H9 (cell line): Measurements from ENCODE around the gene SPTBN5. TPM values are rescaled to one million over a fixed set of nuclear protein-coding genes. Genes with fewer than 3 reads are reported as not detected.

Source experiments
- DNase-seq: peaks from one replicate; pipeline ENCODE4 v3.0.0-alpha.2; 2017
- H2AFZ ChIP-seq: one replicate; pipeline ENCODE4 v1.6.1; 2013; ENCODE audit warnings: mild to moderate bottlenecking, low read length, control low read depth, moderate library complexity
- H2AK5ac ChIP-seq: 2 replicates; pipeline ENCODE4 v1.6.1; 2013; ENCODE audit warnings: low read length, control low read depth, mixed read lengths; ENCODE audit not compliant: insufficient read length
- H2BK120ac ChIP-seq: one replicate; pipeline ENCODE4 v1.6.1; 2013; ENCODE audit warnings: low read depth, mild to moderate bottlenecking, low read length, control low read depth, inconsistent platforms; ENCODE audit not compliant: poor library complexity, severe bottlenecking
- H2BK12ac ChIP-seq: 2 replicates; pipeline ENCODE4 v1.6.1; 2013; ENCODE audit warnings: low read length, control low read depth, mixed read lengths, low read depth; ENCODE audit not compliant: insufficient read length
- H2BK15ac ChIP-seq: 2 replicates; pipeline ENCODE4 v1.6.1; 2013; ENCODE audit warnings: low read depth, low read length, control low read depth
- H2BK20ac ChIP-seq: one replicate; pipeline ENCODE4 v1.6.1; 2013; ENCODE audit warnings: low read depth, mild to moderate bottlenecking, low read length, control low read depth, inconsistent platforms; ENCODE audit not compliant: poor library complexity, severe bottlenecking
- H2BK5ac ChIP-seq: 2 replicates; pipeline ENCODE4 v1.6.1; 2013; ENCODE audit warnings: low read length, control low read depth, mixed read lengths; ENCODE audit not compliant: insufficient read length
- H3K14ac ChIP-seq: 2 replicates; pipeline ENCODE4 v1.6.1; 2013; ENCODE audit warnings: low read length, control low read depth; ENCODE audit not compliant: insufficient read depth
- H3K18ac ChIP-seq: 2 replicates; pipeline ENCODE4 v1.6.1; 2013; ENCODE audit warnings: low read depth, mild to moderate bottlenecking, mixed read lengths, low read length, control low read depth; ENCODE audit not compliant: insufficient read length
- H3K23ac ChIP-seq: 2 replicates; pipeline ENCODE4 v1.6.1; 2013; ENCODE audit warnings: low read length, control low read depth, mixed read lengths, low read depth; ENCODE audit not compliant: insufficient read length
- H3K23me2 ChIP-seq: 2 replicates; pipeline ENCODE4 v1.6.1; 2013; ENCODE audit warnings: low read depth, mild to moderate bottlenecking, mixed read lengths, low read length, control low read depth; ENCODE audit not compliant: insufficient read length, poor library complexity, severe bottlenecking
- H3K27ac ChIP-seq: 2 replicates; pipeline ENCODE4 v1.5.1; 2013; ENCODE audit warnings: low read length, control low read depth, mixed read lengths, low read depth; ENCODE audit not compliant: insufficient read length
- H3K27me3 ChIP-seq: 2 replicates; pipeline ENCODE4 v1.6.1; 2013; ENCODE audit warnings: low read length, control low read depth, inconsistent platforms; ENCODE audit not compliant: insufficient read depth
- H3K4ac ChIP-seq: 2 replicates; pipeline ENCODE4 v1.6.1; 2013; ENCODE audit warnings: low read depth, mild to moderate bottlenecking, control low read depth, inconsistent platforms, low read length, moderate library complexity
- H3K4me1 ChIP-seq: 2 replicates; pipeline ENCODE4 v1.6.1; 2013; ENCODE audit warnings: low read length, control low read depth, inconsistent platforms; ENCODE audit not compliant: insufficient read depth
- H3K4me2 ChIP-seq: 2 replicates; pipeline ENCODE4 v1.6.1; 2013; ENCODE audit warnings: low read length, control low read depth, mixed read lengths; ENCODE audit not compliant: insufficient read length, insufficient read depth
- H3K56ac ChIP-seq: 2 replicates; pipeline ENCODE4 v1.6.1; 2013; ENCODE audit warnings: low read depth, mild to moderate bottlenecking, mixed read lengths, low read length, control low read depth; ENCODE audit not compliant: insufficient read length
- H3K79me1 ChIP-seq: 2 replicates; pipeline ENCODE4 v1.6.1; 2013; ENCODE audit warnings: low read depth, mild to moderate bottlenecking, moderate library complexity, low read length, control low read depth, inconsistent platforms; ENCODE audit not compliant: insufficient read depth, poor library complexity, severe bottlenecking
- H3K79me2 ChIP-seq: 2 replicates; pipeline ENCODE4 v1.6.1; 2013; ENCODE audit warnings: low read length, control low read depth, inconsistent platforms; ENCODE audit not compliant: insufficient read depth
- H3K9ac ChIP-seq: 2 replicates; pipeline ENCODE4 v1.6.1; 2013; ENCODE audit warnings: low read length, control low read depth, mixed read lengths; ENCODE audit not compliant: insufficient read length; ENCODE audit errors: extremely low read depth
- H3K9me3 ChIP-seq: one replicate; pipeline ENCODE4 v1.6.1; 2013; ENCODE audit warnings: low read depth, low read length, inconsistent platforms; ENCODE audit not compliant: control insufficient read depth
- H3T11ph ChIP-seq: one replicate; pipeline ENCODE4 v1.6.1; 2013; ENCODE audit warnings: mild to moderate bottlenecking, low read length, control low read depth, inconsistent platforms
- H4K20me1 ChIP-seq: one replicate; pipeline ENCODE4 v1.6.1; 2013; ENCODE audit not compliant: control insufficient read depth, insufficient read length, insufficient read depth
- H4K5ac ChIP-seq: 2 replicates; pipeline ENCODE4 v1.6.1; 2013; ENCODE audit warnings: low read depth, mild to moderate bottlenecking, mixed read lengths, low read length, control low read depth; ENCODE audit not compliant: insufficient read length
- H4K8ac ChIP-seq: replicated peaks from 2 replicates; pipeline ENCODE4 v1.6.1; 2013; ENCODE audit warnings: low read length, control low read depth, mixed read lengths, low read depth; ENCODE audit not compliant: insufficient read length
- H4K91ac ChIP-seq: 2 replicates; pipeline ENCODE4 v1.6.1; 2013; ENCODE audit warnings: low read depth, mild to moderate bottlenecking, moderate library complexity, mixed read lengths, low read length, control low read depth; ENCODE audit not compliant: insufficient read length
- H3K27ac Mint-ChIP-seq, 3 experiments: 2 replicates in 2 of 3; 3 replicates in 1 of 3; pipeline ENCODE4 v1.8.0; 2020 to 2021; ENCODE audit warnings: mixed read lengths in 3 of 3, mild to moderate bottlenecking in 1 of 3, moderate library complexity in 1 of 3
- H3K27me3 Mint-ChIP-seq: 2 replicates; pipeline ENCODE4 v1.8.0; 2021; ENCODE audit warnings: low read depth, mild to moderate bottlenecking, moderate library complexity, mixed read lengths
- H3K36me3 Mint-ChIP-seq, 3 experiments: 2 replicates in 2 of 3; 3 replicates in 1 of 3; pipeline ENCODE4 v1.8.0; 2020 to 2021; ENCODE audit warnings: low read depth in 3 of 3, mixed read lengths in 3 of 3; ENCODE audit not compliant: insufficient read depth in 1 of 3
- H3K4me1 Mint-ChIP-seq, 2 experiments: 2 replicates each; pipeline ENCODE4 v1.8.0; 2020; ENCODE audit warnings: mixed read lengths in 2 of 2
- H3K4me3 Mint-ChIP-seq, 2 experiments: 2 replicates in 1 of 2; 3 replicates in 1 of 2; pipeline ENCODE4 v1.8.0; 2020 to 2021; ENCODE audit warnings: mild to moderate bottlenecking in 2 of 2, mixed read lengths in 2 of 2, moderate library complexity in 1 of 2
- H3K9me3 Mint-ChIP-seq, 2 experiments: 2 replicates in 1 of 2; 3 replicates in 1 of 2; pipeline ENCODE4 v1.8.0; 2020; ENCODE audit warnings: mild to moderate bottlenecking in 2 of 2, mixed read lengths in 2 of 2, moderate library complexity in 1 of 2
- WGBS: extraction: QIAGEN DNeasy Blood & Tissue Kit; methylation state at CpG from one replicate; pipeline ENCODE4 v1.1.7; 2013; ENCODE audit warnings: missing lambda C conversion rate, low lambda C conversion rate, mixed read lengths; ENCODE audit not compliant: insufficient read length; ENCODE audit errors: extremely low coverage; 5-methylcytosine and 5-hydroxymethylcytosine counted together
- total RNA-seq: library from RNA; stranded (reverse); gene quantifications from 2 replicates; pipeline ENCODE4 v1.2.1, GENCODE V29; 2021
- TF ChIP-seq, protein P1 (sequence below): fragments of 200-600 bp; sonication (generic); conservative IDR thresholded peaks from 3 replicates; pipeline ENCODE4 v1.8.0; 2021; ENCODE audit warnings: antibody characterized with exemption, mild to moderate bottlenecking

SPTBN5 gene
- total RNA-seq, 1 experiment from 2014 or later: 0.90 TPM

GRCh38 chr15:41919954-41920538, 26.2 kb upstream of the SPTBN5 start:
- H3K4me3 Mint-ChIP-seq: no peak overlapping the region

More at GRCh38 chr15:41919954-41920538, 26.2 kb upstream of the SPTBN5 start:
- 0 out of 4 replicates have a peak, but pooled peaks cover 0 to 1% of the 10 kb centered on the region in 2 experiments for H3K4me1 Mint-ChIP-seq
- Histone ChIP-seq H3K23ac (no peak overlapping the region), H2AK5ac (no peak overlapping the region), H2BK120ac (no peak overlapping the region), H4K8ac (no peak overlapping the region), H3K4me2 (no peak overlapping the region), H3K18ac (no peak overlapping the region), H3K27ac (no peak overlapping the region), H3K9ac (no peak overlapping the region), H4K91ac (no peak overlapping the region), H3K4me1 (no peaks in the 10 kb centered on the region), H3K14ac (no peak overlapping the region), H3K79me2 (no peaks in the 10 kb centered on the region), H3K56ac (no peak overlapping the region), H2BK15ac (no peak overlapping the region), H2BK5ac (no peak overlapping the region), H3K79me1 (no peaks in the 10 kb centered on the region), H4K5ac (no peak overlapping the region), H4K20me1 (no peaks in the 10 kb centered on the region), H2AFZ (no peak overlapping the region), H3K4ac (no peak overlapping the region), H3K27me3 (no peaks in the 10 kb centered on the region), H2BK12ac (no peak overlapping the region), H2BK20ac (no peak overlapping the region), H3K23me2 (no peaks in the 10 kb centered on the region), H3K9me3 (no peaks in the 10 kb centered on the region), H3T11ph (no peak overlapping the region)
- peaks cover 4 to 33% (median 20%) of the 10 kb centered on the region in 3 experiments; a peak in 6 of 7 replicates for H3K36me3 Mint-ChIP-seq
- peak overlapping the region in 1 of 3 experiments; percentile 5; a peak in 4 of 7 replicates for H3K27ac Mint-ChIP-seq
- DNase-seq: no peak
- TF ChIP-seq, protein P1, sequence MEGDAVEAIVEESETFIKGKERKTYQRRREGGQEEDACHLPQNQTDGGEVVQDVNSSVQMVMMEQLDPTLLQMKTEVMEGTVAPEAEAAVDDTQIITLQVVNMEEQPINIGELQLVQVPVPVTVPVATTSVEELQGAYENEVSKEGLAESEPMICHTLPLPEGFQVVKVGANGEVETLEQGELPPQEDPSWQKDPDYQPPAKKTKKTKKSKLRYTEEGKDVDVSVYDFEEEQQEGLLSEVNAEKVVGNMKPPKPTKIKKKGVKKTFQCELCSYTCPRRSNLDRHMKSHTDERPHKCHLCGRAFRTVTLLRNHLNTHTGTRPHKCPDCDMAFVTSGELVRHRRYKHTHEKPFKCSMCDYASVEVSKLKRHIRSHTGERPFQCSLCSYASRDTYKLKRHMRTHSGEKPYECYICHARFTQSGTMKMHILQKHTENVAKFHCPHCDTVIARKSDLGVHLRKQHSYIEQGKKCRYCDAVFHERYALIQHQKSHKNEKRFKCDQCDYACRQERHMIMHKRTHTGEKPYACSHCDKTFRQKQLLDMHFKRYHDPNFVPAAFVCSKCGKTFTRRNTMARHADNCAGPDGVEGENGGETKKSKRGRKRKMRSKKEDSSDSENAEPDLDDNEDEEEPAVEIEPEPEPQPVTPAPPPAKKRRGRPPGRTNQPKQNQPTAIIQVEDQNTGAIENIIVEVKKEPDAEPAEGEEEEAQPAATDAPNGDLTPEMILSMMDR: no peak
- no CpG with 5 or more reads among the region's 3 CpGs for WGBS
- no peaks in the 10 kb centered on the region for H3K9me3 Mint-ChIP-seq
- no peaks in the 10 kb centered on the region for H3K27me3 Mint-ChIP-seq
